ENCODE results near the gene ARID1A. TPM values are rescaled to one million over a fixed set of nuclear protein-coding genes. Genes with fewer than 3 reads are reported as not detected.

ARID1A gene
- total and polyA plus RNA-seq, 9 donors: 27.6 to 102 (median 62.1) TPM

DNA sequence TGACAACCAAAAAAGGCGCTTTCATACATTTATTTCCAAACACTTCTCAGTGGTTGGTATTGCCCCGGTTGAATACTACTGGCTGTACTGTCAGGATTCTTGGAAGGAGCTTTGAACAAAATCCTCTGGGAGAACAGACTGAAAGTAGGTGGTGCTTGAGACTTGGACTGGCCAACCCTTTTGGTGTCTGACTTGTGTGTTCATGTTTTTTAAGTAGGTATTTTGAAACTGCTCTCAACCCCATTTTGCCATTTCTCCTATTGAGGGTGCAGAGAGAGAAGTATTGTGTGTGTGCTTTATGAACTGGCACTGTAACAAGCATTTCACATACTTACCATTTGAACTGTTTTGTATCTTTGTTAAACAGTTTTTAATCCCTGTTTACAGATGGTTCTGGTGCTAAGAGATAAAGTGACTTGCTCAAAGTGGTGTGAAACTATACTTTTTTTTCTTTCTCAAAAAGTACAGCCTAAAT lies 21.2 kb downstream of the ARID1A start:
- intact Hi-C loops (cut with DNase I): no loop called here
- no peak for TF ChIP-seq POLR2A (IDR thresholded peaks at IDR 0.05)
- TF ChIP-seq EP300 (IDR thresholded peaks at IDR 0.05): no peak
- TF ChIP-seq, protein P1, sequence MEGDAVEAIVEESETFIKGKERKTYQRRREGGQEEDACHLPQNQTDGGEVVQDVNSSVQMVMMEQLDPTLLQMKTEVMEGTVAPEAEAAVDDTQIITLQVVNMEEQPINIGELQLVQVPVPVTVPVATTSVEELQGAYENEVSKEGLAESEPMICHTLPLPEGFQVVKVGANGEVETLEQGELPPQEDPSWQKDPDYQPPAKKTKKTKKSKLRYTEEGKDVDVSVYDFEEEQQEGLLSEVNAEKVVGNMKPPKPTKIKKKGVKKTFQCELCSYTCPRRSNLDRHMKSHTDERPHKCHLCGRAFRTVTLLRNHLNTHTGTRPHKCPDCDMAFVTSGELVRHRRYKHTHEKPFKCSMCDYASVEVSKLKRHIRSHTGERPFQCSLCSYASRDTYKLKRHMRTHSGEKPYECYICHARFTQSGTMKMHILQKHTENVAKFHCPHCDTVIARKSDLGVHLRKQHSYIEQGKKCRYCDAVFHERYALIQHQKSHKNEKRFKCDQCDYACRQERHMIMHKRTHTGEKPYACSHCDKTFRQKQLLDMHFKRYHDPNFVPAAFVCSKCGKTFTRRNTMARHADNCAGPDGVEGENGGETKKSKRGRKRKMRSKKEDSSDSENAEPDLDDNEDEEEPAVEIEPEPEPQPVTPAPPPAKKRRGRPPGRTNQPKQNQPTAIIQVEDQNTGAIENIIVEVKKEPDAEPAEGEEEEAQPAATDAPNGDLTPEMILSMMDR (IDR thresholded peaks at IDR 0.05): no peak
- 41 to 57% (median 49%) methylated on average over 2 of the region's 2 CpGs for WGBS, 3 donors
- DNase-seq: no peak
- H3K4me3 ChIP-seq: no peak overlapping the region
- no peaks in the 10 kb centered on the region for H3K27me3 ChIP-seq
- H3K4me1 ChIP-seq (ENCODE audit: insufficient read depth): peaks cover 21% of the 10 kb centered on the region
- no peaks in the 10 kb centered on the region for H3K36me3 ChIP-seq
- no peaks in the 10 kb centered on the region for H3K9me3 ChIP-seq
- no peak overlapping the region for H3K27ac ChIP-seq

DNA sequence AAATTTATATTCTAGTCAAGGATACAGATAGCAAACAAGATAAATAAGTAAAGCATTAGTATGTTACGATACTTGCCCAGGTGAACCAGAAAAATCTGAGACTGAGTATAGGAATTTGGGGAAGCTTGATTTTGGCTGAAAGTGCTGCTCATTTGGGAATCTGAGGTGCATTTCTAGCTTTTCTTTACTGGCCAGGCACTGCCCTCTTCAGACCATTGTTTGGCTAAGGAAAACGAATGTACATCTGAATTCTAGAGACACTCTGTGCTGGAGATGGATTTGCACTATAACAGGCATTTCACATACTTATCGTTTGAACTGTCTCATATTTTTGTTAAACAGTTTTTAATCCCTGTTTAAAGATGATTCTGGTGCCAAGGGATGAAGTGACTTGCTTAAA lies 23.4 kb downstream of the ARID1A start:
- Histone ChIP-seq H3K27me3 (no peaks in the 10 kb centered on the region), H3K36me3 (no peaks in the 10 kb centered on the region), H3K4me1 (ENCODE audit: insufficient read depth) (peaks cover 24% of the 10 kb centered on the region), H3K4me3 (no peak overlapping the region), H3K9me3 (no peaks in the 10 kb centered on the region), H3K27ac (no peak overlapping the region)
- TF ChIP-seq POLR2A (IDR thresholded peaks at IDR 0.05) (no peak), EP300 (IDR thresholded peaks at IDR 0.05) (no peak)
- TF ChIP-seq, protein P1 (IDR thresholded peaks at IDR 0.05): no peak
- DNase-seq: no peak
- 38 to 47% (median 38%) methylated on average over 3 of the region's 3 CpGs for WGBS, 3 donors
- intact Hi-C loops (cut with DNase I): no loop called here

DNA sequence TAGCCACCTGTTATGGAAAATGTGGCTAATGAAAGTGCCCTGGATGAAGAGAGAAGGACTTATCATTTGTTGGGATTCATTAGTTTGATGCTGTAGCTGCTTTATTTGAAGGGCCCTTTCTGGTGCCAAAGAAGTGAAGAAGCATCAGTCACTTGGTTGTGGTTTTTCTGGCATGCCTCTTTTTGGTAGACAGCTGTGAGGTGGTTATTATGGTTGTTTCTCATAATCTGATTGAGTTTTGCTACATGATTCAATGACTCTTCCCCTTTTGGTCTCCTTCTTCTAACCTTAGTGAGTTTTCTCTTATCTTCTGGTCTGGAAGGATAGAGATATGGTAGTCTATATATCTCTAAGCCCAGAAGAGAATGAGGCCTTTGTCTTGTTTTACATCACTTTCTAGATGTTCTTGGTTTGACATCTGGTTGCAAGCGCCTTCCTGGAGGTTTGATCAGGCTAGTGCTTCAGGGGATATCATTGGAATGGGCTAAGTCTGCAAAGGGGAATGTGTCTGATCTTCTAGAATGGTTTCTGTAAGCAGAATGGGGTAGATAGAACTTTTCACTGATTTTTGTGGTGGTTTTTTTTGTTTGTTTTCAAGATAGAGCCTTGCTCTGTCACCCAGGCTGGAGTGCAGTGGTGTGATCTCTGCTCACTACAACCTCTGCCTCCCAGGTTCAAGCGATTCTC lies 26.0 kb downstream of the ARID1A start:
- TF ChIP-seq, protein P1 (IDR thresholded peaks at IDR 0.05): no peak
- TF ChIP-seq POLR2A (IDR thresholded peaks at IDR 0.05) (no peak), EP300 (IDR thresholded peaks at IDR 0.05) (no peak)
- intact Hi-C loops (cut with DNase I): loop anchor here in 2 of 4 donors (10.0 kb wide), 1 partner anchor 63 kb away; the partner anchor contains the start of gene PIGV (in 2 of the 2)

DNA sequence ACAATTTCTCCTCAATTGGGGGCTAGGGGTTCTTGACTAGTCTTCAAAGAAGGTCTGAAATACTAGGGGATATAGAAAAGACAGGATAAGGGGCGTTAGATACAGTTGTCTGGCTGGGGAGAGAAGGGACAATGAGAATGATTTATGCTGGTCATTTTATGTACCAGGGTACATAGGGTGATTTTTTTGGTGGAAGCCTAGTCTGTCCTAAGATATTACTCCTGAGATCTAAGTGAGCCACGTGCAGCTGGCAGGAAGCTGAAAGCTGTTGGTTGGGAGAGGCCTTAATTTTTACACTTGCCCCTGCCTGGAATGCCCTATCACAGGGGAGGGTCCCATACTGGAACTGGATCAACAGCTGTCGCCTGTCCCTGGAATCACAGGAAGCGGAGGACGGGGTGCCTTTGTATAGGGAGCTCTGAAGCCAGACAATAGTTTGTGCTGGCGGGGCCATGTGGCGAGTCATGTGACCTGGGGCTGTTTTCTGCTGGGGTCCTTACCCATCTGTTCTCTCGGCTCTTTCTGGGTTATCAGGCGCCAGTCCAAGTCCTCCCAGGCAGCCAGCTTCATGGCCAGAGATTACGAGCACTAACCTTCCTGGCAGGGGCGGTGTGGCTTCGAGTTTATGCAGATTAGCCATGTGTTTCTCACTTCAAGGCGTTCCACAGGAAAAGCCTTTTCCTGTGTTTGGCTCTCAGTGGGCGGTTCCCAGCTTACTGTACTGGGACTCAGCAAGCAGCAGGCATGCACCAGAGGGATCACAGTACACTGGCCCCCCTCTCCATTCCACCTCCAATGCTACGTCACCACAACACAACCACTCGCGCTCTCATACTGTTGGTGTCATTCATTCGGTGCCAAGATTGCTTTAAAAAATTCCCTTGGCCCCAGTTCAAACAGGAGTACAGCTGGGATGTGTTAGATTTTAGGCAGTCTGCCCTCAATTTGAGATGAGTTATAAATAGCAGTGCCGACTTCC lies 27.5 kb downstream of the ARID1A start:
- peaks cover 25% of the 10 kb centered on the region for H3K4me1 ChIP-seq (ENCODE audit: insufficient read depth)
- H3K4me3 ChIP-seq: no peak overlapping the region
- TF ChIP-seq POLR2A (IDR thresholded peaks at IDR 0.05): no peak
- TF ChIP-seq, protein P1 (IDR thresholded peaks at IDR 0.05): no peak
- no peak for TF ChIP-seq EP300 (IDR thresholded peaks at IDR 0.05)
- intact Hi-C loops (cut with DNase I): loop anchor here in 2 of 4 donors (10.0 kb wide), 1 partner anchor 61 kb away; the partner anchor contains the start of gene PIGV (in 2 of the 2)
- 4 to 5% (median 4%) methylated on average over 19 of the region's 19 CpGs for WGBS, 3 donors
- H3K27ac ChIP-seq: peak overlapping the region; percentile 7 to 55
- peak; percentile 86 to 93 (median 91) for DNase-seq
- no peaks in the 10 kb centered on the region for H3K9me3 ChIP-seq
- H3K36me3 ChIP-seq: no peaks in the 10 kb centered on the region
- H3K27me3 ChIP-seq: no peaks in the 10 kb centered on the region

More for the DNA sequence above, 26.0 kb downstream of the ARID1A start:
- Histone ChIP-seq H3K36me3 (no peaks in the 10 kb centered on the region), H3K4me1 (ENCODE audit: insufficient read depth) (peaks cover 25% of the 10 kb centered on the region), H3K9me3 (no peaks in the 10 kb centered on the region), H3K27me3 (no peaks in the 10 kb centered on the region), H3K27ac (no peak overlapping the region), H3K4me3 (no peak overlapping the region)
- no peak for DNase-seq
- WGBS, 3 donors: 90 to 95% (median 90%) methylated on average over 2 of the region's 2 CpGs

Data from ovary (tissue), 9 donors.